Stimulated activated CD8-positive, alpha-beta memory T cell treated with anti-CD3 and anti-CD28 coated beads, Interleukin-12 subunit alpha, Interleukin-12 subunit beta, amount 100 ng/mL, for 24 hours (primary cell): ENCODE data around the gene SMIM43.
"Not testable (repeated sequence)": the region's sequence is repeated elsewhere in the genome, so short reads cannot be mapped to it uniquely, and the experiment has no call there.

Source experiments
- DNase-seq: peaks from one replicate; pipeline ENCODE4 v3.0.0-alpha.2; 2020; ENCODE audit errors: extremely low read depth

The SMIM43 gene

DNA sequence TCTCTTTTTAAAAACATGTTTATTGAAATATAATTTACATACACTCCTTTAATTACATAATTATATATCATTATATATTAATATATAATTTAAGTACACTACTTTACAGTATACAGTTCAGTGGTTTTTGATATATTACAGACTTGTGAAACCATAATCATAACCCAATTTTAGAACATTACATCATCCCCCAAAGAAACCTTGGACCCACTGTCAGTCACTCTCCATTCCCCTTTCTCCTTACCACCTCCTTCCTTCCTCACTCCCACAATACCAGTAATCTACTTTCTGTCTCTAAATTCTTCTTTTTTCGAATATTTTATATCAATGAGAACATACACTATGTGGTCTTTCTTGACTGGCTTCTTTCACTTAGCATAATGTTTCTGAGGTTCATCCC, 18.2 kb upstream of the SMIM43 start:
- no peak for DNase-seq

DNA sequence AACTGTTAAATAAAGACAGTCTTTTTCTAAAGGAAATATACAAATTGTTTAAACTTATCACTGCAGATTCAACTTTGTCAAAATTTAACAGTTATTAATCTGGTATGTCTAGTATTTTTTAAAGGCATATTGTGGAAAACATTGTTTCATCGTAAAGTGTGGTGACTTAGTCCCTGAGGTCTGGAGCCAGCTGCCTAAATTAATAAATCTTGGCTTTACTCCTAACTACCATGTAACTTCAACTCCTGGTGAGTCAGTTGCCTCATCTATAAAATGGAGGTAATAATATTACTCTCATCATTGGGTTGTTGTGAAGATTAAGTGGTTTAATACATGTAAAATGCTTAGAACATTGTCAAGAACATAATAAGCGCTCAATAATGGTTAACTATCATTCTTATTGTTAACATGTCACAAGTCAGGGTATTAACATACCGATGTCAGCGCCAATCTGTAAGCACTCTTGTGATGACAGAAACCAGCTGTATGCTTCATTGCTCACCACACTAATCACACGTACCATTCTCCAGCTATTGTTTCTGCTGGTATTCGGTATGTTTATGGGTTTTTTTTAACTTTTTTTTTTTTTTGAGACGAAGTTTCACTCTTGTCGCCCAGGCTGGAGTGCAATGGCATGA, 14.1 kb upstream of the SMIM43 start:
- no peak for DNase-seq

DNA sequence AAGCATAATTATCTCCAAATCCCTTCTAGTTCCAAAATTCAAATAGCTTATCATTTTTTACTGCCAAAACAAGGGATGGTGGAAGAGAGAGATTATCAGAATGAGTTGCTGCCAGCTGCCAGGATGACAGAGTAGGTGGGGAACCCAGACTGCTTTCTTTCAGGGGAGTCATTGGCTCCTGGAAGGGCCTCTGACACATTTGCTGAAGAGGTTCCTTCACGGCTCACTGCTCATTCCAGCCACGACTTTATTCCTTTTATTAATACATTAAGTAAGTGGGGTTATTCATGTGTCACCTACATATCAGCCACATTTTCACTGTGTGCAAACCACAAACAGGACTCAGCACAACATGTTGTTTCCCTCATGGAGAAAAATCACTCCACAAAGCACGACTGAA, 12.7 kb upstream of the SMIM43 start:
- no peak for DNase-seq

DNA sequence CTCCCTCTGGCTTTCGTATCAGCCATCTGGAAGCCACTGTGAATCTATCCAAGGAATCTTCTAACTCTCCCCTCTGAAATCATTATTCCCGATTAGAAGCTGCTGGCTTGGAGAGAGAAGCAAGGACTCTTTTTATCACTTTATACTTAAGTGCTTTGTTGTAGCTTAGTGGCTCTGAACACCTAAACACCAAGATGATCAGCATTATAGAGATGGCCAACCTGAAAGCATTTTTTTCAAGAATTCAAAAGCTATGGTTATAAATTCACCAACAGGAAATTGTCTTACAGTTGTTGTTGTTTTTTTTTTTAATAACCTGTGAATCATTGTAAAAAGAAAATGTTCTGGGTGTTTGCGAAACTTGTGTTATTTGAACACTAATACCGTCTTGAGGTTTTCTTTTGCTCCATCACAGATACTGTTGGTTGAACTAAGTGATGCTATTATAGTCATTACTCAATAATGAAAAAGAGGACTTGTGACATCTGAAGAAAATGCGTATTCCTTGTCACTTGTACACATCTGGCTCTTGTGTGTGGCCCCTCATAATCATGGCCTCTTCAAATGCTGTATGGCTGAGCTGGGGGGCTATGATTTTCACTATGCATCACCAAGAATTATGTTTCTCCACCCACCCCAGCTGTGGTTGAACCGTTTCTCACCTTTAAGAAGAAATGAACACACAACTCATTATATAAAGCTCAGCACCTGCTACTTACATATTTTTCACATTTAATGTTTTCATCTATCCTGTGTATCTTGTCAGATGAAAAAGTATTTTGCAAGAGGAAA, 11.8 kb upstream of the SMIM43 start:
- DNase-seq: no peak

DNA sequence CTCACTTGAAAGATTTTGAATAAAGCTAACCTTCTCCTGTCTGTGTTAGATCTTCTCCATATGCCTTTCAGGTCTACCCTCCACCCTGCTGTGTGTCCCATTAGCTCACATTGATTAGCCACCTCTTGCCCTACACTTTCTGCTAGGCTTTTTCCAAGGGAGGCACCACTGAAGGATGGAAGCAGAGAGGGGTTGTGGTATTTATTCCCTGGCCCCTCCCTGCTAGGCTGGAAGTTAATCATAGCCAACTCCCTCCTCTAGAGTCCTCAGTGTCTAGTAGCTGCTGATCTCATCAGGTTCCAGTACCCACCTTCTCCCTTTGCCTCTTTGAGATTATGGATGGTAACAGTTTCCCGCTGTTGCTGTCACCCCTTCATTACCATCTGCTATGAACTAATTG, 8.9 kb upstream of the SMIM43 start:
- no peak for DNase-seq

DNA sequence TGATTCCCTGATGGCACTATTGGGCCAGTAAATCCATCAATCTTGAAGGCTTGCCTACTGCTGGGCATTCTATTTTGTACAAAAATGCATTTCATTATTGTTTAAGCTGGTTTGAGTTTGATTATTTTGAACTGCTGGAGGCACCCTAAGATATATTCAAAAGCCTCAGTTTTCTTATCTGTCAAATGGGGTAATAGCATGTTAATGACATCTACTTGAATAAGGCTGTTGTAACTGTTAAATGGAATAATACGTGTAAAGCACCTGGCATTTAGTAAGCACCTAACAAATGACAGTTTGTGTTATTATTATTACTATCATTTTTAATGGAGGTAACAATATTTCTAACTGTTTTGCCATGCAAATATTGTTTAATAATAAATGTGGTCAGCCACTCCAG, 6.9 kb upstream of the SMIM43 start:
- DNase-seq: no peak

DNA sequence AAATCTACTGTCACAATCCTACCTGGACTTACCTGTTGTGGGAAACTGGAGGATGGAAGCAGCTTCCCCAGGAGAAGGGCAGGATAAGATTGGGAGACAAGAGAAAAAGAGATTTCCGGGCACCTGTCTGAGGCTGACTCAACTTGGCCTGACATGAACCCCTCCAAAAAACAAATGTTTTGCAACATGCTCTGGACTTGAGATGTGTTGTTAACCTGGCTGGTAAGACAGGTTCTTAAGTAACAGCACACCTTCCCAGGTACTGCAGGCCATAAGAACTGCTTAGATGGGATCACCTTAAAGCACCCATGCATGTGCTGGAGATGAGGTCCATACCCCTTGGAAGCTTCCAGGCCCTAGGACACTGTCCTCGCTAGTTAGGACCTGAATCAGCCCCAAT, 4.4 kb upstream of the SMIM43 start:
- no peak for DNase-seq

DNA sequence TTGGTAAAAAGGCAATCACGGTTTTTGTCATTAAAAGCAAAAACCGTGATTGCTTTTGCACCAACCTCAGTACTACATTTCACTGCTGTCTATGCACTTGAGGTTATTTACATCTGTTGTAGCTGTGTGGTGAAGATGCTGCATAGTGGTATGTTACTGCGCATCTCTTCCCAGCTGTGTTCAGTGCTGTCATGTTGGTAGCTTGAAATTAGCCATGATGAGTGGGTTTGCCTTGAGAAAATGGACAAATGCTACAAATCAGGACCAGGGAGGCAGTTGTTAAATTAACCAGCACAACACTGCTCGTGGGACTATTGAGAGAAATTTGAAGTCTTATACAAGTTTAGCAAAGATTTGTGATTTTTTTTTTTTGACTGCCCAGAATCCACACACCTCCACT, 2.2 kb upstream of the SMIM43 start:
- no peak for DNase-seq

DNA sequence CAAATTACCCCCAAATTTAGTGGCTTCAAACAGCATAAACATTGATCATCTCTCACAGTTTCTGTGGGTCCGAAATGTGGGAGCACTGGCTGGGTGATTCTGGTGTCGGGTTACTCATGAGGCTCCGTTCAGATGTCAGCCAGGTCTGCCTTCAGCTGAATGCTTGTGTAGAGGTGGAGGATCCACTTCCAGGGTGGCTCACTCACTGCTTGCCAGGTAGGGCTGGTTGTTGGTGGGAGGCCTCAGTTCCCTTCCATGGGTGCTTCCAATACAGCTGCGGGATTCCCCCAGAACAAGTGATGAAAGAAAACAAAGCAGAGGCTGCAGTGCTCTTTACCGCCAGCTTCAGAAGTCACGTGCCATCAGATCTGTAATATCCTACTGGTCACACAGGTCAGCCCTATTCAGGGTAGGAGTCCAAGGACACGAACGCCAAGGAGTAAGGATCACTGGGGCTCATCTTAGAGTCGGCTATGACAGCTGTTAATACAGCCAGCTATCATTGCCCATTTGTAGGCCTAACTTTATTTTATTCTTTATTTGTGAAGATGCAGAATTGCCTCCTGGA, 1.1 kb upstream of the SMIM43 start:
- no peak for DNase-seq

DNA sequence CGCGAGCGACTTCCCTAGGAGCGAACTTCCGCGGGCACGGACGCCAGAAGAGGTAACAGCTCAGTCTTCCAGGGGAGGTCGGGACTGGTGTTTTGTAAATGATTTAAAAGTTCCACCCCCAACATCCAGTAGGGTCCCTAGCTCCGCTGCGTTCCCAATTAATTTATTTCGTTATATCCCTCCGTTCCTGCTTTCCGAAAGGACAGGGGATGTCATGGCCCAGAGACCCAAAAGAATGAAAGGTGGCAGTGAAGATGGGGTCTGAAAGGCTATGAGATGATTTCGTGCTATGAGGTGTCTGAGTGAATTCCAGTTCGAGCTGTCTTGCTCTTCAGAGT, 373 bp upstream of the SMIM43 start:
- no peak for DNase-seq

DNA sequence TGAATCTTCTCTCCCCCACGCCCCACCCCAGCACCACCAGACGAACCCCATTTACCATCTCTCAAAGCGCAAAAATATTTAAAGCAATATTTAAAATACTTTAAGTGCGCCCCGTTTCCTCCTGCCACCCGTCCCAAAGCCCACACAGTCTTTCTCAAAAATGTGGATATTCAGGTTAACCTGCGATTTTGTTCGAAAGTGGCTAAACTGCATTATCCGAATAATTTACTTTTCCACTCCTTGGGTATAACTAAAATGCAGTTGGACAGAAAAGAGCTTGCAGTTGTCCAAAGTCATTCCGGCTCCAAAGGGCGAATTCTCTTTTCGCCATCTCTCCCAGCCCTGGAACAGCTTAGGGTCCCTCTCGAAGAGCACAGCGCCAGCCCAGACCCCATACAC, 662 bp downstream of the SMIM43 start:
- no peak for DNase-seq

DNA sequence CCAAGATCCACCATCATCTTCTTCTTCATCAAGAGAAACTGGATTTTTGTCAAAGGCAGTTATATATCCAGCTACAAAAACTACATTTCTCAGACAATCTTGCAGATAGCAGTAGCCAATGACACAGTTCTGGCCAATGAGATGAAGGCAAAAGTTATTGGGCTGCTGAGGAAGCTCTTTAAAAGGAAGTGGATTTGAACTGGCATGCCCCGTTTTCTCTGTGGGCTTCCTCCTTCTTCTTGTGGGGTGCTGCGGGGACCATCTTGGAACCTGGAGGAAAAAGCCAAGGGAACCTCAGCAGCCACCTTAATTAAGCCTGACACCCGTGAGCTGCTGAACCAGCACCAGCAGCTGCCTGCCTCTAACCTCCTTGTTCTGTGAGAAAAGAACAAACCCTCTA, 4.8 kb downstream of the SMIM43 start:
- DNase-seq: no peak

DNA sequence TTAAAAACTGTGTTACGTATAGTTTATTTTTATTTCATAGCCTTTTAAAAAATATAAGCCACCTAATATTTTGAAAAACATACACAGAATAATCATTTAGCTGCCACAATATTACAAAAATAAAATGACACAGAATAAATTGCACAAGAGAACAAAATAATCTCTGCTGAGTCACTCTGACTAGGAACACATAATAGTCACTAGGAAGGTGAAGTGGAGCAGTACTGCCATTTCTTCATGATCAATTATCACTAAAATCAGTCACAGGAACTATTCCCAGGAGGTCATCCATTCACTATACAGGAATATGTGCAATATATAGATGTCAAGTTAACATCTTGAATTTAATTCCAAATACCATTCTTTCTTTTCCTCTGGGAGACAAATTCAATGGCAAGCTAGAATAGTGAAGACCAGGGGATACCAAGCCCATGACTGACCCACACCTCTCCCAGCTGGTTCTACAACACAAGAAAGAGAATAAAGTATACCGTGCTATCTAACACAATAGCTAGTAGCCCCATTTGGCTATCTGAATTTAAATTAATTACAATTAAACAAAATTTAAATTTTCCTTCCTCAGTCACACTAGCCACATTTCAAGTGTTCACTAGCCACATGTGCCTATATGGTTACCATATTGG, 5.9 kb downstream of the SMIM43 start:
- DNase-seq: no peak

DNA sequence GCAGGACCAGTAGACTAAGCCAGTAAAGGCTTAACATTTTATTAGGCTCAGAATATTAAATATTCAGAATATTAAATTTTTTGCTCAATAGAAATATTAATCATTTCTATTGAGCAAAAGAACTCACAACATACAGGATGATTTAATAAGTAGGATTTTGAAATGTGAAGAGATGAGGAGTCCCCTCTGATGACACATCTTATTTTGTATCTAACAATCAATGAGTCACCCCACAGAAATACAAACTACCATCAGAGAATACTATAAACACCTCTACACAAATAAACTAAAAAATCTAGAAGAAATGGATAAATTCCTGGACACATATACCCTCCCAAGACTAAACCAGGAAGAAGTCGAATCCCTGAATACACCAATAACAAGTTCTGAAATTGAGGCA, 12.8 kb downstream of the SMIM43 start:
- DNase-seq: not testable (repeated sequence)

DNA sequence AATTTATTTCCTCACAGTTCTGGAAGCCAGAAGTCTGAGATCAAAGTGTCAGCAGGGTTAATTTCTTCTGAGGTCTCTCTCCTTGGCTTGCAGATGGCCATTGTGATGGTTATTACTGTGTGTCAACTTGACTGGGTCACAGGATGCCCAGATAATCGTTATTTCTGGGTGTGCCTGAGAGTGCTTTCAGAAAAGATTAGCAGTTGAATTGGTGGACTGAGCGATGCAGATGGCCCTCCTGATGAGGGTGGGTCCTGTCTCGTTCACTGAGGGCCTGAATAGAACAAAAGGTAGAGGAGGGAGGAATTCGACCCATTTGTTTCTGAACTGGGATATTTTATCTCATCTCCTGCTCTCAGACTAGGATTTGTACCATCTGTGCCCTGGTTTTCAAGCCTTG, 15.7 kb downstream of the SMIM43 start:
- DNase-seq: no peak

DNA sequence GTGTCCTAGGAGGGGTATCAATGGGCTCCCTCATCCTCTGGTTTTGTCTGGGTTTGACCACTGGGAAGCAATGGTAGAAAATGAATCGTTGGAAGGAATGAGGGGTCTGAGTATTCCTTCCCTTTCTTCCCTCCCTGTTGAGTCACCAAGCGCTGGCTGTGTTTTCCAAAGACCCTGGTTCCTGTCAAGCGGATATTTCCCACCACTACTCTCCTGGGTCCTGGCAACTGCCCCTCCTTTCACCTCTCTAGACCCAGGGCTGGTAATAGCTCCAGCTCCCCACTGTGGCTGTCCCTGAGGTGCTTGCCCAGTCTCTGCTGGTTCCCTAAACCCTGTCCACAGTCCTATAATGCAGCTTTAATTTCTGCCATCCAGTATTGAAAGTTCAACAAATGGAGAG, 22.2 kb downstream of the SMIM43 start:
- no peak for DNase-seq

DNA sequence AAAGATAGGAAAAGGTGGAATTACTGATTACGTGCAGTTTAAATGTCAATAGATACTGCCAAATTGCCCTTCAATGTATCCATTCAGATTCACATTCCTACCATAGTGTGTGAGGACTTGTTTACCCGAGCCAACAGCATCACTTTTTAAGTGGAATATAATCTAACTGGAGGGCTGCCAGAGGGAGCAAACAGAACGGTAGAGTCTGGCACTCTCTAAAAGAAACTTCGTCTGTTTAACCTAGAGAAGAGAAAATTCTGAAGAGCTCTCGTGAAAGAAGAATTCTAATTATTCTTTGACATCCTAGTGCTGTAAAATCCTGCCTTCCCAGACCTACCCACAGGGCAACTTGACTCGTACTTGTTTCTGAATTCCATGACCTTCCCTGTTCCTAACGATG, 23.2 kb downstream of the SMIM43 start:
- no peak for DNase-seq

DNA sequence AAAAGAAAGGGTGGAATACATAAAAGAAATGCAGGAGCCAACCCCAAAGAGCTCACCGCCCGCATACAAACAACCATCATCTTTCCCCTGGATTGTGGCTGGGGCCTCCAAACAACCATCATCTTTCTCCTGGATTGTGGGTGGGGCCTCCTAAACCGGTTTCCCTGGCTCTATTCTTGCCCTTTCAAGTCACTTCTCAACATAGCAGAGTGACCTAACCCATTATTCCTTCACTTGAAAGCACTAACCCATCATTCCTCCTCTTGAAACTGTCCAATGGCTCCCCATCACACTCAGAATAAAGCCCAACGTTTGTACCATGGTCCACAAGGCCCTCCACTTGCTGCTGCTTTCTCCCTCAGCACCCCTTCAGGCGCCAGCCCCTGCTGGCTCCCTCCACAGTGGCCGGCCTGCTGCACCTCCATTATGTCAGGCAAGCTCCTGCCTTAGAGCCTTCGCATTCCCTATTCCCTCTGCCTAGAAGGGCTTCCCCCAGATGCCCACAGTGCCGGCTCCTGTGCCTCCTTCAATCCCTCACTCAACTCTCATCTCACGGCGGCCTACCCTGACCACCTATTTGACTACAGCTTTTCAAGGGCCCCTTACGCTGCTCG, 24.1 kb downstream of the SMIM43 start:
- DNase-seq: no peak

DNA sequence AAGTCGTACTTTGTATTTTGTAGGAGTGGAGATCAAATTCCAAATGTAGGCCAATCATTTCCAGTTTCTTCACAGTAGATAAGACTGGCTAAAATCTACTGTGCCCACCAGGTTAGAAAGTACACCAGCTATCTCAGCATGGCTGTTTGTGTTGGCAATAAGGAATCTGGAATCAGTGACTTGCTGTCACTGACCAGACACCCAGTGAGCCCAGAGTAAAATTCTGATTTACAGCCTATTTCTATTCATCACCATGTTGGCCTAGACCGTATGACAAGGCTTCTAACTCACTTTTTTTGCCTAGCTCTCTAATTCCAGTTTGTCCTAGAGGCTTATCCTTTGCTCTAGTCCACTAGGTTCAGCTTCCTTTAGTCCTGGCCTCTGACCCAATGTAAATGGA, 25.4 kb downstream of the SMIM43 start:
- no peak for DNase-seq

DNA sequence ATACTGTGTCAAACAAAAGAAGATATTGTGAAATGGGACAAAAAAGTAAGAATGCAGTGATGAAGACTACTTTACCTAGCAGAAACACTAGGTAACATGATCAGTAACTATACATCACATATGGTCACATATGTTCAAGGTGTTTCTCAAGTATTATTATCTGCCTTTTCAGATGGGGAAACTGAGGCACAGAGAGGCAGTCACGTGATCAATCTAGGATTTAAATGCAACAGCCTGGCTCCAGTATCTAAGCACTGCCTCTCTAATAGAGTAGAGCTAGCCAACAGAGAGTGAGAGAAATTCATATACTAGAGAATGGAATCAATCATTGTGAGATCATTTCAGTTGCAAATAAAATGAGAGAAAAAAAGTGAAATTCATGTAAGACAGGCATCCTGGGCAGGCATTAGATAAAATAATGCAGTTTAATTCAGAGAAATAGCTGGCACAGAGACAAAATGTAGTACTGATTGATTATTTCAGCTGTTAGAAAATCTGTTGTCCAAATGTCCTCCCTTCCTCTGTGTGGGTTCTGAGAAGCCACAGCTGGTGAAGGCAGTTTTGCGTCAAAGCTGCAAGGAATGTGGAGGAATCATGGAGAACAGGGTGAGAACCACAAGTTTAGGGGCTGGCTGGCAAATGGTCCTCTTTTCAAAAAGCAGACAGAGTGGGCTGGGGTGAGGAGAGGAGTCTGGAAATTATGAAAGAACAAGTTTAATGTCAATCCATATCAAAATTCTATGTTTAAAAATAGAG, 26.0 kb downstream of the SMIM43 start:
- no peak for DNase-seq

DNA sequence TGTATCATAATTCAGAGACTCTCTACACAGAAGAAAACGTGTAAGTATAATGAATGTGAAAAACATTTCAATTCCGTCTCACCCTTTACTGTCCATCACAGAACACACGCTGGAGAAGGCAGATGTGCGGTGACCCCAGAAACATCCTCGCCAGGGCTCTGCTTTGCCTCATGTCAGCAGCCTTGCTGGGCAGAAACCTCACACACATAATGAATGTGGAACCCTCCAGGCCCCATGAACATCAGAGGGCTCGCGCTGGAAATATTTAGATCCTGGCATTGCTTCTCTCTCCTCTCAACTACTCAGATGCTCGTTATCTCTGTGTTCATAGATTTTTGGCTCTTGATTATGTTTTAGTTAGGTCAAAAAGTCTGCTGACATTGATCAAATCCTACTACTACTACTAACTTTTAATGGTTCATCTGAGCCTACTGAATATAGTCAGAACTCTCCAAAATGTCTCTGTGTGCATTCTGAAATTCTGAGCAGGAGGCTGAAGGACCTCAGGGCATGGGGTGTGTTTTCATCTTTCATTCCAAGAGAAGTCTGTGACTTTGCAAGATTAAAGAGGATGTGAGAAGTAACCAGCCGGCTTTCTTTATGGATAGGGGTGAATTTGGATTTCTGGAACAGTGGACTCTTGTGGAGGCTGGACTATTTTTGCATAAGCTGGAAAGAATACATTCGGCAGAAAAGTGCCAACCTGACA, 27.0 kb downstream of the SMIM43 start:
- no peak for DNase-seq
